ENCODE data around the gene GNA12.

DNA sequence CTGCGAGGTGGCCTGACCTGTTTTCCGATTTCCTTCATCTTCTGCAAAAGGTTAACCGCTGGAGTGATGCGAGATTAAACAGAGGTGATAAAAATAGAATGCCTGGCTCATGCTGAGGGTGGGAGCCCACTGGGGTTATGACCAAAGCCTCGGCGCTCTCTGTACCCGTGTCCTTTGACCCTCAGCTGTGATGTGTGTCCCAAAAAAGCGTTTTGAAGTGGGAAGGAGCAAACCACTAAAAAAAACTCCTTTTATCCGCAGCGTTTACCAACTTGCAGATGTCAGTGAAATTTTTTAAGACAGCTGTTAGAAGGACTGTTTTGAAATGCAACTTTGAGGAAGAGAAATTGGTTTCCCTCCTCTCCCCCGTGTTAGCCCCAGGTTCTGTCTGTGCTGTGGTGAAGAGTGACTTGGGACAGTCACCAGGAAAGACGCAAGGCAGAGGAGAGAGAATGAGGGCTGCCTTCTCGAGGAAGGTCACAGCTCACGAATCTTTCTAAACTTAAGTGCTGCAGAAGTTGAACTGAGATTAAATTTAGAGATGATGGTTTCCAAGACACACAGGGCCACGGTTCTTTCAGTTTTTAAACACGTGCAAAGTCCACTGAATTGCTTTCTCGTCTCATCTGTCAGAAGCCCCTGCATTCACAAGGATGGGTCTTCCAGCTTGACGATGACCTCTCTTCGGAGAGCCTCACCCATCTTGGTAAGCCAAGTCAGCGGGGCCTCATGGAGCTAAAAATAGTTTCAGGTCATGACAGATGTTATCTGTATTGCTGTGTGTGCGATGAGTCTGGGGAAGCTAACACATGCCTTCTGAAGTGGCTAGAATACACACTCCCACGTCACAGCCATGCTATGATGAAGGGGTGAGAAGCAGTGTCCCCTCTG, 128.5 kb downstream of the GNA12 start:
- TF ChIP-seq, protein P1, sequence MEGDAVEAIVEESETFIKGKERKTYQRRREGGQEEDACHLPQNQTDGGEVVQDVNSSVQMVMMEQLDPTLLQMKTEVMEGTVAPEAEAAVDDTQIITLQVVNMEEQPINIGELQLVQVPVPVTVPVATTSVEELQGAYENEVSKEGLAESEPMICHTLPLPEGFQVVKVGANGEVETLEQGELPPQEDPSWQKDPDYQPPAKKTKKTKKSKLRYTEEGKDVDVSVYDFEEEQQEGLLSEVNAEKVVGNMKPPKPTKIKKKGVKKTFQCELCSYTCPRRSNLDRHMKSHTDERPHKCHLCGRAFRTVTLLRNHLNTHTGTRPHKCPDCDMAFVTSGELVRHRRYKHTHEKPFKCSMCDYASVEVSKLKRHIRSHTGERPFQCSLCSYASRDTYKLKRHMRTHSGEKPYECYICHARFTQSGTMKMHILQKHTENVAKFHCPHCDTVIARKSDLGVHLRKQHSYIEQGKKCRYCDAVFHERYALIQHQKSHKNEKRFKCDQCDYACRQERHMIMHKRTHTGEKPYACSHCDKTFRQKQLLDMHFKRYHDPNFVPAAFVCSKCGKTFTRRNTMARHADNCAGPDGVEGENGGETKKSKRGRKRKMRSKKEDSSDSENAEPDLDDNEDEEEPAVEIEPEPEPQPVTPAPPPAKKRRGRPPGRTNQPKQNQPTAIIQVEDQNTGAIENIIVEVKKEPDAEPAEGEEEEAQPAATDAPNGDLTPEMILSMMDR (IDR thresholded peaks at IDR 0.05), result no peak
- TF ChIP-seq POLR2A (IDR thresholded peaks at IDR 0.05), result no peak

All from lower leg skin (tissue), 3 donors.